HepG2 (cell line): ENCODE measurements around the gene TSPAN7. TPM values are rescaled to one million over a fixed set of nuclear protein-coding genes. Genes with fewer than 3 reads are reported as not detected.

Experiments
- ATAC-seq: fragments of 200-7000 bp; cut with Tn5 transposase; 3 replicates; pipeline ENCODE4 v1.9.1; 2020; ENCODE audit warnings: mild to moderate bottlenecking, moderate library complexity
- BruUV-seq: library from RNA; stranded (reverse); fragments of 400-500 nt; replicated peaks from 2 replicates; lab custom pipeline; 2021; lab: Mats Ljungman, UMichigan
- CTCF ChIA-PET: fragments of 300-600 bp; formaldehyde crosslinking; extraction: SDS; loops from one replicate; lab custom pipeline; 2021; ENCODE audit warnings: low total read pairs, inconsistent platforms, low intra/inter-chr PET ratio; lab: Yijun Ruan, JAX
- POLR2A ChIA-PET: fragments of 350-600 bp; sonication (Branson Sonifier 250); formaldehyde crosslinking; loops from one replicate; lab custom pipeline; 2020; ENCODE audit warnings: antibody characterized with exemption, inconsistent platforms; lab: Yijun Ruan, JAX
- DNase-seq: peaks from one replicate; pipeline ENCODE4 v3.0.0-alpha.2; 2015; ENCODE audit warnings: low spot score
- FAIRE-seq: peaks from 3 replicates; lab custom pipeline; 2011; peaks lifted over from hg19 to GRCh38; lab: Jason Lieb, UNC
- H2AFZ ChIP-seq: one replicate; pipeline ENCODE4 v1.6.1; 2011; ENCODE audit warnings: low read length, inconsistent platforms
- H3K27ac ChIP-seq: fragments of 300-600 bp; 3 replicates; pipeline ENCODE4 v1.8.0; 2011; ENCODE audit warnings: mixed run types, mild to moderate bottlenecking, mixed read lengths, low read length, inconsistent platforms; ENCODE audit not compliant: insufficient read depth; ENCODE audit errors: extremely low read length
- H3K27me3 ChIP-seq, 2 experiments: fragments of 200-600 bp in 1 of 2; 2 replicates in 1 of 2; 3 replicates in 1 of 2; pipeline versions ENCODE4 v1.6.0 to v1.8.0; 2011; ENCODE audit warnings: low read length in 2 of 2, mild to moderate bottlenecking in 2 of 2, moderate library complexity in 2 of 2, inconsistent platforms in 1 of 2; ENCODE audit not compliant: insufficient read depth in 2 of 2, control insufficient read depth in 1 of 2
- H3K36me3 ChIP-seq, 2 experiments: fragments of 200-600 bp in 1 of 2; replicated peaks in 1 of 2; 2 replicates in 1 of 2; 3 replicates in 1 of 2; pipeline versions ENCODE4 v1.5.1 to v1.8.0; 2011; ENCODE audit warnings: low read length in 2 of 2, inconsistent platforms in 1 of 2; ENCODE audit not compliant: insufficient read depth in 2 of 2, control insufficient read depth in 1 of 2
- H3K4me1 ChIP-seq: 2 replicates; pipeline ENCODE4 v1.5.1; 2012; ENCODE audit warnings: low read length, inconsistent platforms; ENCODE audit not compliant: insufficient read depth
- H3K4me2 ChIP-seq: 2 replicates; pipeline ENCODE4 v1.6.0; 2011; ENCODE audit warnings: low read depth, low read length, inconsistent platforms
- H3K4me3 ChIP-seq, 3 experiments: fragments of 200-600 bp in 1 of 3; sonication (generic), shearing (Covaris generic) in 1 of 3; replicated peaks in 1 of 3; 2 replicates each; pipeline ENCODE4 v1.5.1; 2011 to 2016; ENCODE audit warnings: low read length in 3 of 3, inconsistent platforms in 2 of 3, low read depth in 2 of 3, mild to moderate bottlenecking in 2 of 3, control low read depth in 1 of 3, mixed read lengths in 1 of 3; ENCODE audit not compliant: insufficient read depth in 1 of 3
- H3K79me2 ChIP-seq: one replicate; pipeline ENCODE4 v1.6.1; 2011; ENCODE audit warnings: low read length, inconsistent platforms; ENCODE audit not compliant: insufficient read depth
- H3K9ac ChIP-seq: 2 replicates; pipeline ENCODE4 v1.6.0; 2011; ENCODE audit warnings: mild to moderate bottlenecking, low read depth, low read length, inconsistent platforms; ENCODE audit not compliant: insufficient read depth
- H3K9me3 ChIP-seq: 2 replicates; pipeline ENCODE4 v1.5.1; 2012; ENCODE audit warnings: mild to moderate bottlenecking, low read length
- H4K20me1 ChIP-seq: 2 replicates; pipeline ENCODE4 v1.6.0; 2011; ENCODE audit warnings: inconsistent platforms, mild to moderate bottlenecking, low read length, moderate library complexity; ENCODE audit not compliant: insufficient read depth
- FOSL2 ChIP-seq: sonication (generic); formaldehyde crosslinking; IDR thresholded peaks from 2 replicates; pipeline ENCODE4 v1.4.0; 2020; ENCODE audit warnings: missing genetic modification reagents
- IRF2 ChIP-seq: IDR thresholded peaks from 2 replicates; pipeline ENCODE4 v1.6.1; 2018; ENCODE audit warnings: missing genetic modification reagents, missing compliant biosample characterization
- NFE2 ChIP-seq: sonication (generic); formaldehyde crosslinking; IDR thresholded peaks from 2 replicates; pipeline ENCODE4 v1.4.0; 2020; ENCODE audit warnings: missing genetic modification reagents
- SRSF1 ChIP-seq: fragments of 200-400 bp; formaldehyde crosslinking; optimal IDR thresholded peaks from 2 replicates; pipeline ENCODE3; 2017; ENCODE audit warnings: mild to moderate bottlenecking, low read depth, low read length, moderate library complexity
- TBX3 ChIP-seq: fragments of 450-650 bp; IDR thresholded peaks from 2 replicates; pipeline ENCODE4 v1.6.1; 2017; ENCODE audit warnings: antibody characterized with exemption, mild to moderate bottlenecking, inconsistent platforms, borderline replicate concordance
- ZBTB1 ChIP-seq: sonication (generic); formaldehyde crosslinking; IDR thresholded peaks from 2 replicates; pipeline ENCODE4 v1.4.0; 2020; ENCODE audit warnings: missing genetic modification reagents, borderline replicate concordance
- ZNF10 ChIP-seq: sonication (generic); formaldehyde crosslinking; IDR thresholded peaks from 2 replicates; pipeline ENCODE4 v1.4.0; 2020; ENCODE audit warnings: mild to moderate bottlenecking, low read depth, missing genetic modification reagents, borderline replicate concordance
- ZNF235 ChIP-seq: sonication (generic); formaldehyde crosslinking; IDR thresholded peaks from 2 replicates; pipeline ENCODE4 v1.8.1; 2023; ENCODE audit warnings: mild to moderate bottlenecking, missing genetic modification reagents, borderline replicate concordance
- ZNF431 ChIP-seq: sonication (generic); formaldehyde crosslinking; IDR thresholded peaks from 2 replicates; pipeline ENCODE4 v1.9.0; 2022; ENCODE audit warnings: missing genetic modification reagents, low read depth, mild to moderate bottlenecking, borderline replicate concordance
- ZNF660 ChIP-seq: sonication (generic); formaldehyde crosslinking; IDR thresholded peaks from 2 replicates; pipeline ENCODE4 v1.5.1; 2020; ENCODE audit warnings: mild to moderate bottlenecking, low read depth, missing genetic modification reagents, borderline replicate concordance
- WGBS: methylation state at CpG from one replicate; pipeline ENCODE4 v1.1.6; 2017; ENCODE audit warnings: low lambda C conversion rate; 5-methylcytosine and 5-hydroxymethylcytosine counted together
- in situ Hi-C: cut with HindIII; loops from 2 replicates; pipeline ENCODE4 v1.10.0; 2017; ENCODE audit warnings: low pct_unique_long_range_greater_than_20kb; ENCODE audit not compliant: extremely low pct_ligation_motif_present
- intact Hi-C: fragments of 100-400 bp; cut with micrococcal nuclease; formaldehyde crosslinking; loops from one replicate; pipeline ENCODE4 v1.10.0; 2022; ENCODE audit not compliant: unreplicated experiment
- polyA plus RNA-seq, 8 experiments: library from polyadenylated mRNA; depleted of rRNA in 3 of 8; stranded (reverse) in 7 of 8; unstranded in 1 of 8; fragments of >200 nt; fragmentation: Illumina TruSeq in 4 of 8; extraction: Trizol in 4 of 8; gene quantifications; 2 replicates each; pipeline versions ENCODE4 v1.2.1 to v1.2.3, GENCODE V29; 2011 to 2016; ENCODE audit warnings: low read depth in 4 of 8, missing spikeins in 1 of 8, mixed read lengths in 1 of 8; ENCODE audit not compliant: insufficient read depth in 1 of 8
- total RNA-seq, 5 experiments: library from RNA; depleted of rRNA; stranded (reverse); fragments of >200 nt; fragmentation: Illumina TruSeq; extraction: Trizol; gene quantifications; 2 replicates each; pipeline ENCODE4 v1.2.3, GENCODE V29; 2016; ENCODE audit warnings: low read depth in 1 of 5
- TF ChIP-seq, protein P1 (sequence below): sonication (generic); formaldehyde crosslinking; IDR thresholded peaks from 2 replicates; pipeline ENCODE4 v1.4.0; 2020; ENCODE audit warnings: low read depth, mild to moderate bottlenecking, missing genetic modification reagents

Gene TSPAN7
- total and polyA plus RNA-seq, 2 of the 13 experiments (the other 11 are each of a cell fraction or from before 2014, with no cell fraction given) = 21.4 to 47.1 TPM

DNA sequence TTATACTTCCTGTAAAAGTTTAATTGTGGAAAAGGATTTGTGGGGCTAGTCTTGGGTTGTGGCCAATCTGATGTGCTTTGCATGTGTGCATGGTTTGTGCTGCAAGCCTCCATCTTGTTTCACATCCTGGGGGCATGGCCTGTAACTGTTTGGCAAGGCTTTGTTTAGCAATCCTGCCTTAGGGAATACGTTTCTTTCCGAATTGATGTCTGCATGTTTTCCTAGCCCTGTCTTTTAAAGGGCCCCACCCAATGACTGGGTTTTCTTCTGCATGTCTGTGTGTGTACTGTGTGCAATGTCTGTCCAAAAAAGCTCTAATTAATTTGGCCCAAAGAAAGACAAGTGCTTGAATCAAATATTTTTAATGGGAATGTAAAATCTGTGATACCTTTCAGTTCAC is 165.3 kb downstream of the TSPAN7 start:
- CTCF ChIA-PET = no interaction called here
- in situ Hi-C loops = no loop called here
- no TSS peak for BruUV-seq
- Histone ChIP-seq H4K20me1 (no peaks in the 10 kb centered on the region), H3K27ac (no peak overlapping the region), H3K79me2 (no peaks in the 10 kb centered on the region), H2AFZ (no peak overlapping the region), H3K4me3 (no peak overlapping the region), H3K27me3 (no peaks in the 10 kb centered on the region), H3K9ac (no peak overlapping the region), H3K9me3 (no peaks in the 10 kb centered on the region), H3K4me1 (no peaks in the 10 kb centered on the region), H3K36me3 (no peaks in the 10 kb centered on the region), H3K4me2 (no peak overlapping the region)
- POLR2A ChIA-PET = no interaction called here
- WGBS = 13% methylated on average over 2 of the region's 2 CpGs
- intact Hi-C loops = no loop called here
- ATAC-seq (no peak), FAIRE-seq (no peak), DNase-seq (no peak)
- TF ChIP-seq ZBTB1 (CRISPR knock-in tag) (no peak), SRSF1 (no peak), ZNF10 (CRISPR knock-in tag) (no peak), ZNF431 (no peak), NFE2 (CRISPR knock-in tag) (no peak), IRF2 (CRISPR knock-in tag) (no peak), ZNF235 (CRISPR knock-in tag) (no peak), ZNF660 (CRISPR knock-in tag) (no peak), TBX3 (no peak), FOSL2 (no peak)
- TF ChIP-seq, protein P1, sequence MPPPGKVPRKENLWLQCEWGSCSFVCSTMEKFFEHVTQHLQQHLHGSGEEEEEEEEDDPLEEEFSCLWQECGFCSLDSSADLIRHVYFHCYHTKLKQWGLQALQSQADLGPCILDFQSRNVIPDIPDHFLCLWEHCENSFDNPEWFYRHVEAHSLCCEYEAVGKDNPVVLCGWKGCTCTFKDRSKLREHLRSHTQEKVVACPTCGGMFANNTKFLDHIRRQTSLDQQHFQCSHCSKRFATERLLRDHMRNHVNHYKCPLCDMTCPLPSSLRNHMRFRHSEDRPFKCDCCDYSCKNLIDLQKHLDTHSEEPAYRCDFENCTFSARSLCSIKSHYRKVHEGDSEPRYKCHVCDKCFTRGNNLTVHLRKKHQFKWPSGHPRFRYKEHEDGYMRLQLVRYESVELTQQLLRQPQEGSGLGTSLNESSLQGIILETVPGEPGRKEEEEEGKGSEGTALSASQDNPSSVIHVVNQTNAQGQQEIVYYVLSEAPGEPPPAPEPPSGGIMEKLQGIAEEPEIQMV (CRISPR knock-in tag) = no peak
